CD4-positive, alpha-beta T cell (primary cell): ENCODE data around the gene WDR74. TPM values are rescaled to one million over a fixed set of nuclear protein-coding genes. Genes with fewer than 3 reads are reported as not detected.

Experiments
- ATAC-seq: fragments of 200-7000 bp; cut with Tn5 transposase; one replicate; pipeline ENCODE4 v1.10.0; 2022; ENCODE audit warnings: mild to moderate bottlenecking; ENCODE audit not compliant: poor library complexity
- CTCF ChIA-PET: fragments of 350-600 bp; sonication (Branson Sonifier 250); formaldehyde crosslinking; loops from one replicate; lab custom pipeline; 2021; ENCODE audit warnings: antibody characterized with exemption, inconsistent platforms; lab: Charles Lee
- POLR2A ChIA-PET: fragments of 350-600 bp; sonication (Branson Sonifier 250); formaldehyde crosslinking; loops from one replicate; lab custom pipeline; 2021; ENCODE audit warnings: antibody characterized with exemption, inconsistent platforms; lab: Charles Lee
- DNase-seq, 14 experiments: peaks; one replicate each; pipeline ENCODE4 v3.0.0-alpha.2; 2013 to 2020; ENCODE audit warnings: mixed read lengths in 2 of 14
- H3K27ac ChIP-seq, 2 donors: one replicate each; pipeline versions ENCODE4 v1.5.1 to v1.7.0; 2013; ENCODE audit warnings: low read length in 2 of 2, low read depth in 1 of 2, mild to moderate bottlenecking in 1 of 2
- H3K27me3 ChIP-seq, 2 experiments: 1 replicate in 1 of 2; 2 replicates in 1 of 2; pipeline versions ENCODE4 v1.6.1 to v1.7.0; 2013; ENCODE audit warnings: low read length in 2 of 2, control low read depth in 1 of 2, mild to moderate bottlenecking in 1 of 2, moderate library complexity in 1 of 2; ENCODE audit not compliant: insufficient read depth in 2 of 2, control insufficient read depth in 1 of 2
- H3K36me3 ChIP-seq: one replicate; pipeline ENCODE4 v1.6.1; 2013; ENCODE audit warnings: low read length, control low read depth; ENCODE audit not compliant: insufficient read depth
- H3K4me1 ChIP-seq: one replicate; pipeline ENCODE4 v1.6.1; 2013; ENCODE audit warnings: low read length, control low read depth; ENCODE audit not compliant: insufficient read depth
- H3K4me3 ChIP-seq: one replicate; pipeline ENCODE4 v1.5.1; 2013; ENCODE audit warnings: mild to moderate bottlenecking, low read length, moderate library complexity
- H3K9me3 ChIP-seq, 2 experiments: 1 replicate in 1 of 2; 2 replicates in 1 of 2; pipeline versions ENCODE4 v1.6.1 to v1.7.0; 2013; ENCODE audit warnings: low read length in 2 of 2, mild to moderate bottlenecking in 2 of 2, control low read depth in 1 of 2, moderate library complexity in 1 of 2; ENCODE audit not compliant: control insufficient read depth in 1 of 2, insufficient read depth in 1 of 2
- H3K27ac Mint-ChIP-seq: one replicate; pipeline ENCODE4 v1.8.0; 2020; ENCODE audit warnings: mixed read lengths
- H3K27me3 Mint-ChIP-seq: one replicate; pipeline ENCODE4 v1.8.0; 2021; ENCODE audit warnings: mixed read lengths
- H3K36me3 Mint-ChIP-seq: one replicate; pipeline ENCODE4 v1.8.0; 2021; ENCODE audit warnings: low read depth, mixed read lengths
- H3K4me1 Mint-ChIP-seq: one replicate; pipeline ENCODE4 v1.8.0; 2021; ENCODE audit warnings: low read depth, mixed read lengths
- H3K4me3 Mint-ChIP-seq: one replicate; pipeline ENCODE4 v1.8.0; 2020; ENCODE audit warnings: mild to moderate bottlenecking, mixed read lengths
- H3K9me3 Mint-ChIP-seq: one replicate; pipeline ENCODE4 v1.8.0; 2020; ENCODE audit warnings: mixed read lengths
- intact Hi-C, 2 experiments: fragments of 100-400 bp; cut with DNase I in 1 of 2; cut with micrococcal nuclease in 1 of 2; formaldehyde crosslinking; loops; one replicate each; pipeline versions ENCODE4 v1.15.1 to v1.9.0; 2023 to 2025; cut with DNase I, micrococcal nuclease
- total RNA-seq, 174 experiments: library from RNA in 2 of 174; stranded (reverse) in 2 of 174; gene quantifications; one replicate each; pipeline ENCODE4 v1.2.3 and lab custom pipeline; 2021 to 2026
- TF ChIP-seq, protein P1 (sequence below): fragments of 200-600 bp; IDR thresholded peaks from one replicate; pipeline ENCODE4 v1.8.0; 2022; ENCODE audit warnings: antibody characterized with exemption, mild to moderate bottlenecking

WDR74 gene
- total RNA-seq, 2 experiments from 2014 or later = 289 to 297 TPM

DNA sequence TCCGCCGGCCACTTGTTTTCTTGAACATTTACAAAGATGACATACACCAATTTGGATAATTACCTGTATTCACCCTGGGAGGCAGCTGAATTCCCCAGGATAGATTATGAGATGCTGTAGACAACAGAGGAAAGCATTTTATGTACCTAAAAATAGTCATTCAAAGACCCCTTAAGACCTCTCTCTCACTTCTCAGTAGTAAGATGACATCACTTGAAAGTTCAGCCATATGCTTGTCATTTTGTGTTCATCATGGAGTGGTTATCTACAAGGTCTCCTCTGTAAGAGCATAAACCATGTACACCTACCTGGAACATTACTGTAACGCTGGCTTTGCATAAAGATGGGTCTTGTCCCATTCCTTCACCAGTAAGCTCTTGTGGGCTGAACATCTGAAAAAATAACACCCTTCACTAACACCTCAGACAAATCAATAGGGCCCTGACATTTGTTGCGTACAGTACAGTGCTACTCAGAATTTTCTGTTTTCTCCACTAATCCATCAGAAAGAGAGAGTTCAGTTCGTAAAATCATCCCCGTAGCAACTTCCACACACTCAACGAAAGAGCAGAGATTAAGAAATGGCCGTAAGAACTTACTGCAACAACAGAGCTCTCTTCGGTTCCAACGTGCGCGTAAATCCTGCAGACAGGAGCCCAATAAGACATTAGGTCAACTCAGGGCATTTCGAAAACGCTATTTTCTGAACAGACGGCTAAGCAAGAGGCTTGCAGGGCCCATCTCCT is 15.6 kb upstream of the WDR74 start:
- peaks cover 63% of the 10 kb centered on the region for H3K4me1 Mint-ChIP-seq
- no peaks in the 10 kb centered on the region for H3K27me3 ChIP-seq
- H3K36me3 ChIP-seq = peaks cover 38% of the 10 kb centered on the region
- peak overlapping the region; percentile 98 for H3K4me3 Mint-ChIP-seq
- no peaks in the 10 kb centered on the region for H3K27me3 Mint-ChIP-seq
- H3K4me3 ChIP-seq = peak overlapping the region; percentile 79
- H3K27ac Mint-ChIP-seq = peak overlapping the region; percentile 90
- TF ChIP-seq, protein P1, sequence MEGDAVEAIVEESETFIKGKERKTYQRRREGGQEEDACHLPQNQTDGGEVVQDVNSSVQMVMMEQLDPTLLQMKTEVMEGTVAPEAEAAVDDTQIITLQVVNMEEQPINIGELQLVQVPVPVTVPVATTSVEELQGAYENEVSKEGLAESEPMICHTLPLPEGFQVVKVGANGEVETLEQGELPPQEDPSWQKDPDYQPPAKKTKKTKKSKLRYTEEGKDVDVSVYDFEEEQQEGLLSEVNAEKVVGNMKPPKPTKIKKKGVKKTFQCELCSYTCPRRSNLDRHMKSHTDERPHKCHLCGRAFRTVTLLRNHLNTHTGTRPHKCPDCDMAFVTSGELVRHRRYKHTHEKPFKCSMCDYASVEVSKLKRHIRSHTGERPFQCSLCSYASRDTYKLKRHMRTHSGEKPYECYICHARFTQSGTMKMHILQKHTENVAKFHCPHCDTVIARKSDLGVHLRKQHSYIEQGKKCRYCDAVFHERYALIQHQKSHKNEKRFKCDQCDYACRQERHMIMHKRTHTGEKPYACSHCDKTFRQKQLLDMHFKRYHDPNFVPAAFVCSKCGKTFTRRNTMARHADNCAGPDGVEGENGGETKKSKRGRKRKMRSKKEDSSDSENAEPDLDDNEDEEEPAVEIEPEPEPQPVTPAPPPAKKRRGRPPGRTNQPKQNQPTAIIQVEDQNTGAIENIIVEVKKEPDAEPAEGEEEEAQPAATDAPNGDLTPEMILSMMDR = no peak
- peaks cover 44% of the 10 kb centered on the region for H3K4me1 ChIP-seq
- CTCF ChIA-PET = interaction anchor here (1.1 to 4.6 kb wide), 6 partner anchors 14 to 430 kb away, joined by 3 to 58 read pairs (median 8); partner anchors contain the start of genes SLC3A2, STX5 and TMEM179B
- H3K27ac ChIP-seq = peak overlapping the region; percentile 59 to 66
- H3K36me3 Mint-ChIP-seq = peaks cover 48% of the 10 kb centered on the region
- POLR2A ChIA-PET = interaction anchor here (0.6 to 9.4 kb wide), 46 partner anchors 8 to 1923 kb away, joined by 3 to 599 read pairs (median 5); partner anchors contain the start of genes BSCL2, C11orf98, CSKMT and EEF1G
- ATAC-seq = peak; percentile 0
- H3K9me3 Mint-ChIP-seq = no peaks in the 10 kb centered on the region
- no peak for DNase-seq
- intact Hi-C loops = loop anchor here (1.0 to 5.0 kb wide), 3 partner anchors 13 to 148 kb away; partner anchors contain the start of genes BSCL2 (in 1 of the 2), GNG3 (in 1 of the 2) and TTC9C (in 1 of the 2)
- H3K9me3 ChIP-seq = no peaks in the 10 kb centered on the region

DNA sequence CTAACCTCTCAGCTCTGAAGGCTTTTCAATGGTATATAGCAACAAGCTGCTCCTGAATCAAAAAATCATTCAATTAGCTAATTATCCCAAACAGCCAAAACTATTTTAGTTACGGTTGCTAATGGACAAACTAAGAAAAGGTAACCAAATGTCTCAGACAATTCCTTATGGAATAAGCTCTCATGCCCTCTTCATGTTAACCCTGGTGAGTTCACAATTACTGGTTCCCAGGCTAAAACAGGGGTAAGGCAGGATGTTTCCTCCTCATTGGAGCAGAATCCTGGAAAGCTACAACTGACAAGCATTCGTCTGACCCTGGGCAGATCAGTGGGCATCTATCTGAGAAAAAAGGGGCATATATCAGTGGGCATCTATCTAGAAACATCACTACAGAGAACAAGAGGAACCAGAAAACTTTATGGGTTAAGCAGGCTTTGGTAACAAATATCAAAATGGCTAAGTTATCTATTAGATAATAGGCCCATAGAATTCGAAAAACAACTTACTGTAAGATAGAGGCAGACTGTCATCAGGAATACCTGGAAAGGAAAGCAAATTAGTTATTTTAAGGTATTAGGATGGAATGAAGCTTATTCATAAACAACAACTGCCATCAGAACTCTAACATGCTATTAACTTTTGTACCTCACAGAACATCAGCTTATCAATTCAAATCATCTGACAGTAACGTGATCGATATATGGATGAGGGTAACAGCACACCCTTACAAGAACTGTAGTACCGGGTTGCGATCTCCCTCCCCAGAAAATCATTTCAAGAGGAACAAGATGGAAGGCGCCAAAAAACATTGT is 14.8 kb upstream of the WDR74 start:
- Histone ChIP-seq H3K4me1 (peaks cover 44% of the 10 kb centered on the region), H3K27ac (peak overlapping the region; percentile 1 to 7), H3K9me3 (no peaks in the 10 kb centered on the region), H3K4me3 (peak overlapping the region; percentile 79), H3K36me3 (peaks cover 38% of the 10 kb centered on the region), H3K27me3 (no peaks in the 10 kb centered on the region)
- intact Hi-C loops = loop anchor here in 1 of 2 experiments (2.0 kb wide), 1 partner anchor 125 kb away; the partner anchor contains the start of gene TTC9C
- CTCF ChIA-PET = interaction anchor here (1.0 to 4.6 kb wide), 4 partner anchors 13 to 67 kb away, joined by 4 to 58 read pairs (median 16); partner anchors contain the start of genes SLC3A2, STX5 and TMEM179B
- POLR2A ChIA-PET = interaction anchor here (0.6 to 9.4 kb wide), 18 partner anchors 12 to 262 kb away, joined by 3 to 599 read pairs (median 29); partner anchors contain the start of genes BSCL2, C11orf98, CSKMT and GNG3
- ATAC-seq (no peak), DNase-seq (no peak)
- TF ChIP-seq, protein P1 = no peak
- H3K4me3 Mint-ChIP-seq = peak overlapping the region; percentile 98
- H3K27me3 Mint-ChIP-seq = no peaks in the 10 kb centered on the region
- peak overlapping the region; percentile 90 for H3K27ac Mint-ChIP-seq
- peaks cover 48% of the 10 kb centered on the region for H3K36me3 Mint-ChIP-seq
- H3K4me1 Mint-ChIP-seq = peaks cover 63% of the 10 kb centered on the region
- no peaks in the 10 kb centered on the region for H3K9me3 Mint-ChIP-seq
